GM06990 (cell line): Measurements from ENCODE around the gene CD248.

Experiments
- DNase-seq: peaks from one replicate; pipeline ENCODE4 v3.0.0-alpha.2; 2011; ENCODE audit not compliant: insufficient read length; ENCODE audit errors: extremely low read depth
- H3K27me3 ChIP-seq: replicated peaks from 2 replicates; pipeline ENCODE4 v1.6.0; 2011; ENCODE audit warnings: low read length; ENCODE audit not compliant: control insufficient read depth, insufficient read depth
- H3K36me3 ChIP-seq: 2 replicates; pipeline ENCODE4 v1.5.1; 2011; ENCODE audit warnings: low read length; ENCODE audit not compliant: control insufficient read depth, insufficient read depth
- H3K4me3 ChIP-seq: replicated peaks from 2 replicates; pipeline ENCODE4 v1.5.1; 2011; ENCODE audit warnings: low read depth, mild to moderate bottlenecking, control low read depth, low read length
- CTCF ChIP-seq: IDR thresholded peaks from 2 replicates; pipeline ENCODE4 v1.5.1; 2011; ENCODE audit warnings: low read length, control low read depth, mild to moderate bottlenecking, inconsistent platforms; ENCODE audit not compliant: insufficient read depth, poor library complexity, severe bottlenecking

CD248 gene

GRCh38 chr11:66268244-66268951 is 48.4 kb downstream of the CD248 start, which contains the start of gene RAB1B:
Gene RAB1B, plus strand, starts transcription at chr11:66268639. Its CDS starts 41 bp downstream, at chr11:66268680.
- Histone ChIP-seq H3K4me3 (peak within 1 kb of the TSS; percentile 99), H3K36me3 (peaks cover 38% of the 10 kb centered on the region), H3K27me3 (no peaks in the 10 kb centered on the region)
- DNase-seq, result peak; percentile 100
- no peak for TF ChIP-seq CTCF

- no peaks in the 10 kb centered on the region for H3K27me3 ChIP-seq
- peak overlapping the region; percentile 69 for H3K4me3 ChIP-seq
- peak; percentile 89 for DNase-seq
- H3K36me3 ChIP-seq, result peaks cover 38% of the 10 kb centered on the region
- TF ChIP-seq CTCF, result no peak
Observed at GRCh38 chr11:66267379-66268243, 49.2 kb downstream of the CD248 start.

- no peak for DNase-seq
- H3K36me3 ChIP-seq, result peaks cover 40% of the 10 kb centered on the region
- H3K27me3 ChIP-seq, result no peaks in the 10 kb centered on the region
- TF ChIP-seq CTCF, result no peak
- H3K4me3 ChIP-seq, result peak overlapping the region; percentile 69
Observed at GRCh38 chr11:66267039-66267378, 49.8 kb downstream of the CD248 start.

- peaks cover 41% of the 10 kb centered on the region for H3K36me3 ChIP-seq
- no peak overlapping the region for H3K4me3 ChIP-seq
- no peak for TF ChIP-seq CTCF
- no peaks in the 10 kb centered on the region for H3K27me3 ChIP-seq
- DNase-seq, result no peak
Observed at GRCh38 chr11:66266378-66267038, 50.3 kb downstream of the CD248 start.

- DNase-seq, result no peak
- H3K27me3 ChIP-seq, result no peaks in the 10 kb centered on the region
- no peak for TF ChIP-seq CTCF
- H3K36me3 ChIP-seq, result peaks cover 45% of the 10 kb centered on the region
- H3K4me3 ChIP-seq, result no peak overlapping the region
Observed at GRCh38 chr11:66265531-66266377, 51.1 kb downstream of the CD248 start.
